OCI-LY7 (cell line): ENCODE results near the gene CCT7. TPM values are rescaled to one million over a fixed set of nuclear protein-coding genes. Genes with fewer than 3 reads are reported as not detected.
A peak's percentile ranks its signal among the peaks of the same experiment; 100 is the strongest.

Experiments
- BruUV-seq: library from RNA; stranded (reverse); fragments of 400-500 nt; replicated peaks from 2 replicates; lab custom pipeline; 2021; lab: Mats Ljungman, UMichigan
- CTCF ChIA-PET: fragments of 300-600 bp; sonication (Branson Sonifier 250); formaldehyde crosslinking; loops from one replicate; lab custom pipeline; 2022; ENCODE audit warnings: antibody characterized with exemption; ENCODE audit not compliant: unreplicated experiment; lab: Charles Lee
- POLR2A ChIA-PET: fragments of 300-600 bp; sonication (Branson Sonifier 250); formaldehyde crosslinking; loops from one replicate; lab custom pipeline; 2022; ENCODE audit warnings: antibody characterized with exemption; lab: Charles Lee
- DNase-seq: peaks from one replicate; pipeline ENCODE4 v3.0.0-alpha.2; 2015; ENCODE audit warnings: low spot score
- H2AFZ ChIP-seq: fragments of 200-600 bp; sonication (generic), shearing (Covaris generic); 2 replicates; pipeline ENCODE4 v1.6.1; 2014; ENCODE audit warnings: mild to moderate bottlenecking, antibody characterized with exemption, low read length, moderate library complexity
- H3K27ac ChIP-seq: fragments of 200-600 bp; sonication (generic); 2 replicates; pipeline ENCODE4 v1.5.1; 2014; ENCODE audit warnings: mixed run types, low read depth, mild to moderate bottlenecking, moderate library complexity, low read length, inconsistent platforms; ENCODE audit not compliant: poor library complexity, severe bottlenecking
- H3K36me3 ChIP-seq: fragments of 200-600 bp; sonication (generic); 2 replicates; pipeline ENCODE4 v1.6.1; 2014; ENCODE audit warnings: mild to moderate bottlenecking, antibody characterized with exemption, low read length, moderate library complexity, mixed read lengths; ENCODE audit not compliant: insufficient read depth
- H3K4me1 ChIP-seq: fragments of 200-600 bp; sonication (generic); 2 replicates; pipeline ENCODE4 v1.5.1; 2014; ENCODE audit warnings: mild to moderate bottlenecking, low read length; ENCODE audit not compliant: insufficient read depth, poor library complexity, severe bottlenecking
- H3K4me2 ChIP-seq: fragments of 200-600 bp; sonication (generic); 2 replicates; pipeline ENCODE4 v1.6.1; 2014; ENCODE audit warnings: mild to moderate bottlenecking, low read length
- H3K4me3 ChIP-seq: fragments of 200-600 bp; sonication (generic); 2 replicates; pipeline ENCODE4 v1.5.1; 2014; ENCODE audit warnings: mild to moderate bottlenecking, low read depth, low read length; ENCODE audit not compliant: poor library complexity, severe bottlenecking
- H3K79me2 ChIP-seq: fragments of 200-600 bp; sonication (generic); 2 replicates; pipeline ENCODE4 v1.6.1; 2016; ENCODE audit warnings: low read depth, mild to moderate bottlenecking, low read length, moderate library complexity, mixed read lengths; ENCODE audit not compliant: insufficient read depth
- H3K9me2 ChIP-seq: fragments of 200-600 bp; sonication (generic); 2 replicates; pipeline ENCODE4 v1.6.1; 2016; ENCODE audit warnings: mild to moderate bottlenecking, low read length, mixed read lengths; ENCODE audit not compliant: insufficient read depth
- H3K9me3 ChIP-seq: fragments of 200-600 bp; sonication (generic); 2 replicates; pipeline ENCODE4 v1.6.1; 2014; ENCODE audit warnings: mild to moderate bottlenecking, mixed run types, low read length, mixed read lengths
- H4K20me1 ChIP-seq: fragments of 200-600 bp; sonication (generic); 2 replicates; pipeline ENCODE4 v1.6.1; 2014; ENCODE audit warnings: mild to moderate bottlenecking, antibody characterized with exemption, low read length, moderate library complexity, mixed read lengths; ENCODE audit not compliant: insufficient read depth
- EZH2phosphoT487 ChIP-seq: fragments of 200-600 bp; sonication (generic); IDR thresholded peaks from 2 replicates; pipeline ENCODE4 v1.6.1; 2018; ENCODE audit warnings: low read depth, borderline replicate concordance, mild to moderate bottlenecking, mixed run types, antibody characterized with exemption, low read length, moderate library complexity, mixed read lengths
- intact Hi-C: fragments of 100-400 bp; cut with micrococcal nuclease; formaldehyde crosslinking; loops from one replicate; pipeline ENCODE4 v1.10.0; 2022; ENCODE audit not compliant: unreplicated experiment
- total RNA-seq, 2 experiments: library from RNA; depleted of rRNA in 1 of 2; stranded (reverse); fragments of >200 nt in 1 of 2; shearing (Covaris generic) in 1 of 2; gene quantifications; 2 replicates each; pipeline ENCODE4 v1.2.3, GENCODE V29; 2014 to 2022
- TF ChIP-seq, protein P1 (sequence below): fragments of 200-600 bp; sonication (generic); conservative IDR thresholded peaks from 2 replicates; pipeline ENCODE4 v1.5.1; 2014; ENCODE audit warnings: mild to moderate bottlenecking, antibody characterized with exemption, low read length, moderate library complexity, mixed read lengths

The CCT7 gene
- total RNA-seq, 2 experiments from 2014 or later, result 334 to 347 TPM

DNA sequence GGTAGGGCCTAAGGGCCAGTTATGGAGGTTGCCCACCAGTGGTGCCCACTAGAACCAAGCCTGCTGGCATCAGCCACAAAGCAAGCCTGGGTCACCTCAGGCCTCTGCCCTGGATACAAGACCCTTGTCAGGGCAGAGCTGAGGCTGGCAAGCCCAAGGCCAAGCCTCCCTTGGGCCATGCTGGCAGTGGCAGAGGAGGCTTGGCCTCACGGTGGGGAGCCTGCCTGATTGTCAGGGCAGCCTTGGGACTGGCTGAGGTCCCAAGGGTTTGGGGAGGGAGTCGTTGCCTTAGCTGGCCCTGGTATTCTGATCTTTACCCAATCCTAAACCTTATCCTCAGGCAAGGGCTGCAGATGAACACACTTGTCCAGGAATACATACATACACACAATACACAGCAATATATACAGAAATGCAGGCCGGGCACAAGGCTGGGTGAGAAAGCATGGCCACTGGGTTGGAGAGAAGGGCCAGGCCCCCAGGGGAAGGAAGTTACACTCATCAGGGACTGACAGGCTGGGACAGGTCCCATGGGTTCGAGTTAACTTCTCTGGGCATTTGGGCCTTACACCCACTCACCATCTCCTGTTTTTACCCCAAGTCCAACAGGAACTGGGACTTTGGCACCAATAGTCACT is 21.0 kb downstream of the CCT7 start:
- no peaks in the 10 kb centered on the region; the same call in 1 of the 2 replicates for H4K20me1 ChIP-seq
- H3K9me3 ChIP-seq, result no peaks in the 10 kb centered on the region
- H3K79me2 ChIP-seq, result no peaks in the 10 kb centered on the region
- peaks cover 91% of the 10 kb centered on the region for H3K36me3 ChIP-seq
- H3K9me2 ChIP-seq, result no peaks in the 10 kb centered on the region
- TF ChIP-seq, protein P1, sequence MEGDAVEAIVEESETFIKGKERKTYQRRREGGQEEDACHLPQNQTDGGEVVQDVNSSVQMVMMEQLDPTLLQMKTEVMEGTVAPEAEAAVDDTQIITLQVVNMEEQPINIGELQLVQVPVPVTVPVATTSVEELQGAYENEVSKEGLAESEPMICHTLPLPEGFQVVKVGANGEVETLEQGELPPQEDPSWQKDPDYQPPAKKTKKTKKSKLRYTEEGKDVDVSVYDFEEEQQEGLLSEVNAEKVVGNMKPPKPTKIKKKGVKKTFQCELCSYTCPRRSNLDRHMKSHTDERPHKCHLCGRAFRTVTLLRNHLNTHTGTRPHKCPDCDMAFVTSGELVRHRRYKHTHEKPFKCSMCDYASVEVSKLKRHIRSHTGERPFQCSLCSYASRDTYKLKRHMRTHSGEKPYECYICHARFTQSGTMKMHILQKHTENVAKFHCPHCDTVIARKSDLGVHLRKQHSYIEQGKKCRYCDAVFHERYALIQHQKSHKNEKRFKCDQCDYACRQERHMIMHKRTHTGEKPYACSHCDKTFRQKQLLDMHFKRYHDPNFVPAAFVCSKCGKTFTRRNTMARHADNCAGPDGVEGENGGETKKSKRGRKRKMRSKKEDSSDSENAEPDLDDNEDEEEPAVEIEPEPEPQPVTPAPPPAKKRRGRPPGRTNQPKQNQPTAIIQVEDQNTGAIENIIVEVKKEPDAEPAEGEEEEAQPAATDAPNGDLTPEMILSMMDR, result no peak
- TF ChIP-seq EZH2phosphoT487, result no peak
- intact Hi-C loops, result no loop called here
- no peak for DNase-seq
- BruUV-seq, result no TSS peak
- no peak overlapping the region for H3K27ac ChIP-seq
- CTCF ChIA-PET, result no interaction called here
- H3K4me1 ChIP-seq, result no peaks in the 10 kb centered on the region
- H3K4me2 ChIP-seq, result no peak overlapping the region
- no peak overlapping the region for H3K4me3 ChIP-seq
- POLR2A ChIA-PET, result interaction anchor here (0.6 kb wide), 1 partner anchor 116 kb away, joined by 3 read pairs; no protein-coding TSS in a partner anchor
- no peak overlapping the region for H2AFZ ChIP-seq

DNA sequence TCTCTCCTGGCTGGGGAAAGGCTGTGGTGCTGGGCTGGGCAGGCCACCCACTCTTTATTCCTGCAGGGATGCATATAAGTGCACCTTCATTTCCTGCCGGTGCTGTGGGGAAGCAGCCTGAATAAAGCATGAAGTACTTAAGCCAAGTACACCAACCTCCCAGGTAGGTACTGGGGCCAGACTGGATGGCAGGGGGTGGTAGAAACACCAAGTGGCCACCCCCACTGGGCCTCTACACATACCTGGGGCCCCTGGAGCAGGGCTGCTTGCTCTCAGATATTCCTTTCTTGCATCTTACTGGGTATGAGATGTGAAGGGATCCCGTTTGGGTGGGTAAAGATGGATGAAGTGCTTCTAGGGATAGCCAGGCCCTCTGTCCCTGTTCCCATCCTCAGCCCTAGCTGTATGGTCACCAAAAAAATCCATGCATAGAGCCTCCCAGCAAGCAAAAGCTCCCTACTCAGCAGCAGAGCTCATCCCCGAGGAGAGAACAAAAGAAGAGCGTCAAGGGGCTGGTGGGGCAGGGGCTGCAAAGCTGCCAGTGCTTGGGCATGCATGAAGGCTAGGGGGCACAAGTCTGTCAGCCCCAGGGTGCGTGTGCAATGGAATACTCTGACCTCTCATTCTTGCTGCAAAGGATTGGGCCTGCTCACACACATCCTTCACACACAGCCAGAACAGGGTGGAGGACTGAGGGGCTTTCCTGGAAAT is 22.0 kb downstream of the CCT7 start:
- TF ChIP-seq, protein P1, result no peak
- TF ChIP-seq EZH2phosphoT487, result no peak
- BruUV-seq, result TSS peak; percentile 34
- H3K9me3 ChIP-seq, result no peaks in the 10 kb centered on the region
- H4K20me1 ChIP-seq, result no peaks in the 10 kb centered on the region; the same call in 1 of the 2 replicates
- no peak overlapping the region for H3K27ac ChIP-seq
- DNase-seq, result no peak
- peaks cover 87% of the 10 kb centered on the region for H3K36me3 ChIP-seq
- ChIA-PET POLR2A (interaction anchor here (0.6 to 1.1 kb wide), 2 partner anchors 24 to 43 kb away, joined by 3 to 4 read pairs; partner anchors contain the start of gene PRADC1), CTCF (no interaction called here)
- no peaks in the 10 kb centered on the region for H3K79me2 ChIP-seq
- no peak overlapping the region for H3K4me2 ChIP-seq
- no peaks in the 10 kb centered on the region for H3K9me2 ChIP-seq
- intact Hi-C loops, result no loop called here
- no peaks in the 10 kb centered on the region for H3K4me1 ChIP-seq
- H2AFZ ChIP-seq, result no peak overlapping the region
- no peak overlapping the region for H3K4me3 ChIP-seq

DNA sequence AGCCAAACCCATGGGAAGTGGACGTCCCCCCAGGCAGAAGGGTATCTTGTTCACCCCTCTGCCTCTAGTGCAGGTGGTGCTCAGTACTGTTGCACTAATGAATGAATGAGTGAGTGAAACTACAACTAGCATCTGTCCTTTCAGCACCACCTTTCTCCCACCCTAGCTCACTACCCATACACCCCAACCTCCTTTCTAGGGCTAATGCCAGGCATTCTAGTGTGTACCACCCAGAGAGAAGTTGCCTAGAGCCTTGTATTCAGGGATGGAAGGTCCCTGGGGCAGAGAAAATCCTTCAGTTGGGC is 22.5 kb downstream of the CCT7 start:
- no peak overlapping the region for H3K4me3 ChIP-seq
- ChIA-PET CTCF (no interaction called here), POLR2A (interaction anchor here (0.6 to 1.1 kb wide), 2 partner anchors 24 to 43 kb away, joined by 3 to 4 read pairs; partner anchors contain the start of gene PRADC1)
- H2AFZ ChIP-seq, result no peak overlapping the region
- no peaks in the 10 kb centered on the region for H4K20me1 ChIP-seq
- no peak for TF ChIP-seq EZH2phosphoT487
- TF ChIP-seq, protein P1, result no peak
- no peaks in the 10 kb centered on the region for H3K4me1 ChIP-seq
- no TSS peak for BruUV-seq
- H3K27ac ChIP-seq, result no peak overlapping the region
- no peak overlapping the region for H3K4me2 ChIP-seq
- no peak for DNase-seq
- H3K9me3 ChIP-seq, result no peaks in the 10 kb centered on the region
- no peaks in the 10 kb centered on the region for H3K9me2 ChIP-seq
- H3K79me2 ChIP-seq, result no peaks in the 10 kb centered on the region
- H3K36me3 ChIP-seq, result peaks cover 88% of the 10 kb centered on the region
- intact Hi-C loops, result no loop called here
